LNCAP (cell line): ENCODE results near the gene PHLDB1.

ENCODE experiments used
- TF ChIP-seq, protein P1 (sequence below): fragments of 450-650 bp; IDR thresholded peaks from 2 replicates; pipeline ENCODE4 v1.5.1; 2017; ENCODE audit warnings: mild to moderate bottlenecking

PHLDB1 gene

DNA sequence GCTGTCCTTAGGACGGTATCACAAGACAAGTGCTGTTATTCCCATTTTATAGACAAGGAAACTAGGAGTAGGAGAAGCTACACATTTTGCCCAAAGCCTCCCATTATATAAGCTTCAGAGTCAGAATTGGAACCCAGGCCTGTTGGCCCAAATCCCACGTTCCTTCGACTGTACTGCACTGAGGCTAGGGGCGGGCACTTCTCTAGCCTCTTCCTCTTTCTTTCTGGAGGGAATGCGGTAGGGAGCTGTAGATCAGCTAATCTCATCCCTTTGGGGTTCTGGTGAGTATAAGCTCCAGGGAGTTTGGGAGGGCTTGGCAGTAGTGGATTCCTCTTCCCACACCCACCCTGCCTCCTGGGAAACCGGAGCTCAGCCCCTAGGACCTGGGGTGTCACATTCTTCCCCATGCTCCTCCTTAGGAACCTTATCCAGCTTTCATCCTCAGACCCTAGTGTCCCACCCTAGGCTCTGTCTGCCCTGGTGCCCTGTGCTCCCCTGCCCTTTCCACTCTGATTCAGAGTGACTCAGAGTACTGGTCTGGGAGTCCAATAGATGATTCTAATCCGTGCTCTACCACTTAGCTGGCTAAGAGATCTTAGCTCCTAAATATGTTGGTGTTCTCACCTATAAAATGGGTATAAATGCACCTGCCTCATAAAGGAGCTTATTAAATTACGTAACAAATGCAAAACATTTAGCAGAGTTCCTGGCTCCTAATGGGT, 29.3 kb downstream of the PHLDB1 start:
- TF ChIP-seq, protein P1, sequence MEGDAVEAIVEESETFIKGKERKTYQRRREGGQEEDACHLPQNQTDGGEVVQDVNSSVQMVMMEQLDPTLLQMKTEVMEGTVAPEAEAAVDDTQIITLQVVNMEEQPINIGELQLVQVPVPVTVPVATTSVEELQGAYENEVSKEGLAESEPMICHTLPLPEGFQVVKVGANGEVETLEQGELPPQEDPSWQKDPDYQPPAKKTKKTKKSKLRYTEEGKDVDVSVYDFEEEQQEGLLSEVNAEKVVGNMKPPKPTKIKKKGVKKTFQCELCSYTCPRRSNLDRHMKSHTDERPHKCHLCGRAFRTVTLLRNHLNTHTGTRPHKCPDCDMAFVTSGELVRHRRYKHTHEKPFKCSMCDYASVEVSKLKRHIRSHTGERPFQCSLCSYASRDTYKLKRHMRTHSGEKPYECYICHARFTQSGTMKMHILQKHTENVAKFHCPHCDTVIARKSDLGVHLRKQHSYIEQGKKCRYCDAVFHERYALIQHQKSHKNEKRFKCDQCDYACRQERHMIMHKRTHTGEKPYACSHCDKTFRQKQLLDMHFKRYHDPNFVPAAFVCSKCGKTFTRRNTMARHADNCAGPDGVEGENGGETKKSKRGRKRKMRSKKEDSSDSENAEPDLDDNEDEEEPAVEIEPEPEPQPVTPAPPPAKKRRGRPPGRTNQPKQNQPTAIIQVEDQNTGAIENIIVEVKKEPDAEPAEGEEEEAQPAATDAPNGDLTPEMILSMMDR: no peak

DNA sequence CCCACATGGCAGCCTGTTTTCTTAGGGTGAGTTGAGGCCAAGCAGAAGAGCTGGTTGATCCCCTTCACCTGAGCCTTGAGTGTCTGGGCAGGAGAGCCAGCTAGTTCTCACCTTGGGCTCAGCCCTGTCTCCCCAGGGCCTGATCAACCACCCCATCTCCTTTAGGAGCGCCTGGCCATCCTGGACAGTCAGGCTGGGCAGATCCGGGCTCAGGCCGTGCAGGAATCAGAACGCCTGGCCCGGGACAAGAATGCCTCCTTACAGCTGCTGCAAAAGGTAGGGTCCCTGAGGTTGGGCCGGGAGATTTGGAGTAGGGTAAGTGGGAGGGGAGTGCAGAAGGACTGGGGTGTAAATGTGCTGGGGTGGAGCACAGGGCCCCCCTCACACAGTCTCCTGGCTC, 31.3 kb downstream of the PHLDB1 start:
- TF ChIP-seq, protein P1: no peak

DNA sequence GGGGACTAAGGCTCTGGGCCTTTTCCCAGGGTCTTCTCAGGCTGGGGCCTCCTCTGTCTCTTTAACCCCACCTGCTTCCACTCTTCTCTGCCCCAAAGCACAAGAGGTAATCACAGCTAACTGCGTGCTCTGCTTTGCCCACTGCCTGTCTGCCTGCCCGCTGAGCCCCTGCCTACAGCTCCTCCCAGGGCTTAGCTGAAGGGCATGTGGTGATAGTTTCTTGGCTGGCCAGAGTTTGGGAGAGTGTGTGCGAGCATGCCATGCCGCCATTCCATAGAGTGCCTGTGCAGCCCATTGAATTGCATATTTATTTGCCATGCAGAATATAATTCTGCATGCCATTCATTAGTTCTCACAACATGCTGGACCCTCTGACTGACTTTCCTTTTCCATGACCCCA, 32.5 kb downstream of the PHLDB1 start:
- TF ChIP-seq, protein P1: no peak

DNA sequence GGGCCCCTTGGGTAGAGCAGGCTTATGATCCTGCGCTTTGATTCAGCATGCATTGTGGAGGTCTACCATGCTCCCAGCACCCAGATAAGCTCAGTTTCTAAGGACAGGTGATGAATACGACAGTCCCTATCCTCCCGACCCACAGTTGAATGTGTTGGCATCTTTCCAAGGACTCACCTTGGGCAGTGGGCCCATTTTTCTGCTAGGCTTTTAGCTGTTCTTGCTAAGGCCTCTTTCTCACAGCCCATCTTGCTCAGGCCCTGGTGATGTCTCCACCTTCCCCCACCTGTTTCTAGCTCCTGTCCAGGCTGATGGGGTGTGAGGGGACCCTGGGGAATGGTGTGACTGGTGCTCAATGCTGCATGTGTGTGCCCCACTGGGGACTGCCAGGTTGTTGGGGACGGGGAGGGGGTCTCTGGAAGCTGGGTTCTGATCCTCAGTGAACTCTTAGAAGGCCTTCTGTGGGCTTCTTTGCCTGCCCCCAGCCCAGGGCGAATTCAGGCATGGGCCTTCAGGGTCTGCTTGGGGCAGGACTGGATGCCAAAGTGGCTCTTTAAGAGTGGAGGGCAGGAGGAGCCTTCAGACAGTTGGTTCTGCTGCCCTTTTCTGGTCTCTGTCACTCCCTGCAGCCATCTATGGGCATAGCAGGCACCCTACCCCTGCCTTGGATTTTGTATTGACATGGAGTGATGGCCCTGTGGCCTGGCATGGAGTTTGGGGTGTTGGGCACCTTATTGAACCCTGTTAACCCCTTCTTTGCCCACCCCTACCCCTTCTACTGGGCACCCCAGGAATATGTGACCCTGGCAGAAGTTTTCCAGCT, 33.1 kb downstream of the PHLDB1 start:
- TF ChIP-seq, protein P1: no peak

DNA sequence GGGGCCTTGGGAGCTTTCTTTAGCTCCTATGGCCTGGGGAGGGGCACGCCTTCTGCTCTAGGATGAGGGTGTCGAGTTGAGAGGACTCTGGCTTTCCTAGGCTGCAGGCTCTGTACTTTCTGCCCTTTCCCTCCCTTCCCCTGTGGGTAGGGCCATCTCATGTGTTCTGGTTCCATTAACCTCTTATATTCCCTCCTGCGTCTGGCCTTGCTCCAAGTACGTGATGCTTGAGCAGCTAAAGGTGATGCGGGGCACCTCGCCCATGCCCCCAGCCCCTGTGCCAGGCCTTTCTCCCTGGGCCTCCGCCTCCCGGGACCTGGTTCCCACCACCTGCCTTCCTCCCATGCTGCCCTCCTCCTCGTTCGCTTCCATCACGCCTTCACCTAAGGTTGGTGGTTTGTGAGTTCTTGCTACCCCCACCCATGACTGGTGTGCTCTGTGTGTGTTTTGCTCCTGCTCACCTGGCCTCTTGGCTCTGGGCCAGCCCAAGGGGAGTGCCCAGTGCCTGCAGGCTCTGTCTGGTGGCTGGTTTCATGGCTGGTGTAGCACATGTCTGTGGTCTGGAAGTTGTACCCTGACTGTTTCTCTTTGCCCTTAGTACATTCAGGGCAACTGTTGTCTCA, 34.1 kb downstream of the PHLDB1 start:
- TF ChIP-seq, protein P1: no peak

DNA sequence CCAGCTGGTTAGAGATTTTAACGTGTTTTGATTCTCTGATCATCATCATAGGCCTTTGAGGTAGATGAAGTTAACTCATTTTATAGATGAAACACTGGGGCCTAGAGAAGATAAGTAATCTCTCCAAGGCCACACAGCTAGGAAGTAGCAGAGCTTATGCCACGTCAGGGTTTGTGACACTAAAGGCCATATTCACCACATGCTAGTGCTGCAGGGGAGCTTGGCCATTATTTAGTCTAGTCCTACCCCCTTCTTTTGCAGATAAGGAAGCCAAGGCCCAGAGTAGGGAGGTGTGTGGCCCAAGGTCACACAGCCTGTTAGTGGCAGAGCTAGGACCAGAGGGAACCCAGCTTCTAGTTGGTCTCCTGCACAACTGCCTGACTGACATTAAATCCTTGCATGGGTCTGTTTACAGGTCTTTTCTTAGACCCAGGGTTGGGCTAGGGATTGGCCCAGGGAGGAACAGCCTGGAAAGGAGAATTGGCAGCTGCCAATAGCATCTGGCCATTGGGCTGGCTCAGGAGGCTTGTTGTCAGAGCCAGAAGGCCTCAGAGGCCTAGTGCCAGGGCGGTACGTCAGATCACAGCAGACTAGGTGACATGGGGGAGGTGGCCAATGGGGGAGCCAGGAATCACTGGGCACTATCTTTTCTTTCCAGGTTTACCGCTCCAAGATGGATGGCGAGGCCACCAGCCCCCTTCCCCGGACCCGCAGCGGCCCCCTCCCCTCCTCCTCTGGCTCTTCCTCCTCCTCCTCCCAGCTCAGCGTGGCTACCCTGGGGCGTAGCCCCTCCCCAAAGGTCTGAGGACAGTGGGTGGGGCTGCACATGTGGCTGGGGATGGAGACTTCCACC, 36.0 kb downstream of the PHLDB1 start:
- TF ChIP-seq, protein P1: no peak

DNA sequence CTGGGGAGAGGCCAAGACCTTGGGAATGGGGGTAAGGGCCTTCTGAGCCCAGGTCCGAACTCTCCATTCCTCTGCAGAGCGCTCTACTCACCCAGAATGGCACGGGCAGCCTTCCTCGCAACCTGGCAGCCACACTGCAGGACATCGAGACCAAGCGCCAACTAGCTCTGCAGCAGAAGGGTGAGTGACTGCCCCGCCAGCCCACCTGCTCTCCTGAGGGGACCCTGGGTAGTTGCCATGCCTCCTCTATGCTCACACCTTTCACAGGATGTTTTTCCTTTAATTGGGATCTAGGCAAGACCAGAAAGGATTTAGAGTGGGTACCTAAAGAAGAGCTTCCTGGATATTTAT, 36.6 kb downstream of the PHLDB1 start:
- TF ChIP-seq, protein P1: no peak
